ENCODE measurements around the gene IL24. TPM values are rescaled to one million over a fixed set of nuclear protein-coding genes. Genes with fewer than 3 reads are reported as not detected.
A peak's percentile ranks its signal among the peaks of the same experiment; 100 is the strongest.

Gene IL24
- total and polyA plus RNA-seq, 2 donors from 2014 or later: not detected

GRCh38 chr1:206925106-206925736 is 28.0 kb downstream of the IL24 start:
- H3K9ac ChIP-seq (ENCODE audit: low read length in 3 of 3): no peak overlapping the region
- H3K36me3 ChIP-seq (ENCODE audit: control insufficient read depth in 2 of 3, insufficient read depth in 3 of 3, low read length in 3 of 3): peaks cover 0 to 4% (median 0%) of the 10 kb centered on the region in 3 donors
- peaks cover 0 to 5% (median 0%) of the 10 kb centered on the region in 3 donors for H3K9me3 ChIP-seq (ENCODE audit: control insufficient read depth in 2 of 3, insufficient read depth in 1 of 3, low read length in 3 of 3)
- FAIRE-seq: no peak
- peaks cover 0 to 4% (median 0%) of the 10 kb centered on the region in 3 donors for H3K4me1 ChIP-seq (ENCODE audit: control insufficient read depth in 2 of 3, insufficient read depth in 2 of 3, low read depth in 1 of 3, low read length in 3 of 3)
- no peak overlapping the region for H3K27ac ChIP-seq (ENCODE audit: low read depth in 2 of 2, low read length in 2 of 2)
- H3K4me3 ChIP-seq (ENCODE audit: low read length in 3 of 3): no peak overlapping the region
- intact Hi-C loops (cut with DNase I): no loop called here
- DNase-seq: no peak
- H3K27me3 ChIP-seq (ENCODE audit: control insufficient read depth, insufficient read depth, low read length): no peaks in the 10 kb centered on the region
- TF ChIP-seq CTCF (IDR thresholded peaks at IDR 0.05; ENCODE audit: borderline replicate concordance, extremely low read depth, insufficient read depth): peak; percentile 4

- H3K36me3 ChIP-seq (ENCODE audit: control insufficient read depth in 2 of 3, insufficient read depth in 3 of 3, low read length in 3 of 3): peaks cover 2 to 8% (median 4%) of the 10 kb centered on the region in 3 donors
- FAIRE-seq: no peak
- no peak for TF ChIP-seq CTCF (IDR thresholded peaks at IDR 0.05; ENCODE audit: borderline replicate concordance, extremely low read depth, insufficient read depth)
- H3K27me3 ChIP-seq (ENCODE audit: control insufficient read depth, insufficient read depth, low read length): no peaks in the 10 kb centered on the region
- H3K27ac ChIP-seq (ENCODE audit: low read depth in 2 of 2, low read length in 2 of 2): no peak overlapping the region
- DNase-seq: no peak
- H3K9me3 ChIP-seq (ENCODE audit: control insufficient read depth in 2 of 3, insufficient read depth in 1 of 3, low read length in 3 of 3): peaks cover 0 to 5% (median 0%) of the 10 kb centered on the region in 3 donors
- no peak overlapping the region for H3K4me3 ChIP-seq (ENCODE audit: low read length in 3 of 3)
- intact Hi-C loops (cut with DNase I): no loop called here
- H3K9ac ChIP-seq (ENCODE audit: low read length in 3 of 3): no peak overlapping the region
- H3K4me1 ChIP-seq (ENCODE audit: control insufficient read depth in 2 of 3, insufficient read depth in 2 of 3, low read depth in 1 of 3, low read length in 3 of 3): peaks cover 0 to 4% (median 0%) of the 10 kb centered on the region in 3 donors
Measured at GRCh38 chr1:206926286-206926685, 29.0 kb downstream of the IL24 start.

GRCh38 chr1:206929524-206929923 is 32.3 kb downstream of the IL24 start:
- FAIRE-seq: no peak
- no peak overlapping the region for H3K9ac ChIP-seq (ENCODE audit: low read length in 3 of 3)
- TF ChIP-seq CTCF (IDR thresholded peaks at IDR 0.05; ENCODE audit: borderline replicate concordance, extremely low read depth, insufficient read depth): no peak
- no peaks in the 10 kb centered on the region for H3K9me3 ChIP-seq (ENCODE audit: control insufficient read depth in 2 of 3, insufficient read depth in 1 of 3, low read length in 3 of 3)
- intact Hi-C loops (cut with DNase I): no loop called here
- H3K27ac ChIP-seq (ENCODE audit: low read depth in 2 of 2, low read length in 2 of 2): no peak overlapping the region
- no peak overlapping the region for H3K4me3 ChIP-seq (ENCODE audit: low read length in 3 of 3)
- no peaks in the 10 kb centered on the region for H3K4me1 ChIP-seq (ENCODE audit: control insufficient read depth in 2 of 3, insufficient read depth in 2 of 3, low read depth in 1 of 3, low read length in 3 of 3)
- DNase-seq: no peak
- H3K36me3 ChIP-seq (ENCODE audit: control insufficient read depth in 2 of 3, insufficient read depth in 3 of 3, low read length in 3 of 3): peaks cover 0 to 22% (median 5%) of the 10 kb centered on the region in 3 donors
- H3K27me3 ChIP-seq (ENCODE audit: control insufficient read depth, insufficient read depth, low read length): no peaks in the 10 kb centered on the region
